Stomach (tissue), 4 donors: ENCODE data around the gene GALNT13.

Source experiments
- CTCF ChIP-seq, 7 experiments: fragments of 450-650 bp in 4 of 7; fragments of 200-600 bp in 3 of 7; sonication (generic) in 3 of 7; IDR thresholded peaks; one replicate each; pipeline ENCODE4 v1.5.1; 2016 to 2019; ENCODE audit warnings: antibody characterized with exemption in 7 of 7, control low read depth in 2 of 7, mild to moderate bottlenecking in 1 of 7
- POLR2A ChIP-seq, 4 donors: fragments of 450-650 bp; IDR thresholded peaks; one replicate each; pipeline ENCODE4 v1.6.1; 2016; ENCODE audit warnings: antibody characterized with exemption in 4 of 4, control low read depth in 2 of 4, mild to moderate bottlenecking in 1 of 4, moderate library complexity in 1 of 4

DNA sequence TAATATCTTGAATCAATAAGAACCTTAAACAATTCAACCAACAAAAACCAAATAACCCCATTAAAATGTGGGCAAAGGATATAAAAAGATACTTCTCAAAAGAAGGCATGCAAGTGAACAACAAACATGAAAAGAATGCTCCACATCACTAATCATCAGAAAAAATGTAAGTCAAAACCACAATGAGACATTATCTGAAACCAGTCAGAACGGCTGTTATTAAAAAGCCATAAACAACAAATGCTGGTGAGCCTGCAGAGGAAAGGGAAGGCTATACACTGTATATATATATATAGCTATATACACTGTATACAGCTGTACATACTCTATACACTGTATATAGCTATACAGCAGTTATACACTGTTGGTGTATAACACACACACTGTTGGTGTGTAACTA lies 47.8 kb upstream of the GALNT13 start:
- no peak for TF ChIP-seq CTCF (IDR thresholded peaks at IDR 0.05)
- TF ChIP-seq POLR2A (IDR thresholded peaks at IDR 0.05), result no peak
